Liver (tissue), 9 donors: ENCODE measurements around the gene PROSER3. TPM values are rescaled to one million over a fixed set of nuclear protein-coding genes. Genes with fewer than 3 reads are reported as not detected.

Experiments
- DNase-seq: peaks from one replicate; pipeline ENCODE4 v3.0.0-alpha.2; 2017; ENCODE audit warnings: low spot score
- H3K27ac ChIP-seq, 2 donors: one replicate each; pipeline ENCODE4 v1.7.0; 2013; ENCODE audit warnings: inconsistent platforms in 2 of 2, low read length in 2 of 2, control low read depth in 1 of 2, low read depth in 1 of 2, mild to moderate bottlenecking in 1 of 2
- H3K27me3 ChIP-seq, 4 donors: one replicate each; pipeline versions ENCODE4 v1.6.1 to v1.7.0; 2013; ENCODE audit warnings: low read length in 3 of 4, inconsistent platforms in 1 of 4, mild to moderate bottlenecking in 1 of 4, moderate library complexity in 1 of 4; ENCODE audit not compliant: control insufficient read depth in 4 of 4, insufficient read depth in 4 of 4
- H3K36me3 ChIP-seq, 4 donors: one replicate each; pipeline versions ENCODE4 v1.6.1 to v1.7.0; 2013; ENCODE audit warnings: low read length in 3 of 4, mild to moderate bottlenecking in 3 of 4, low read depth in 1 of 4, moderate library complexity in 1 of 4; ENCODE audit not compliant: control insufficient read depth in 4 of 4, insufficient read depth in 3 of 4
- H3K4me1 ChIP-seq, 4 donors: one replicate each; pipeline versions ENCODE4 v1.6.1 to v1.7.0; 2013; ENCODE audit warnings: low read length in 3 of 4, mild to moderate bottlenecking in 3 of 4, moderate library complexity in 1 of 4; ENCODE audit not compliant: control insufficient read depth in 4 of 4, insufficient read depth in 4 of 4
- H3K4me3 ChIP-seq, 3 donors: one replicate each; pipeline versions ENCODE4 v1.6.1 to v1.7.0; 2013; ENCODE audit warnings: low read length in 3 of 3, control low read depth in 1 of 3, low read depth in 1 of 3, mild to moderate bottlenecking in 1 of 3
- H3K9ac ChIP-seq, 2 donors: one replicate each; pipeline ENCODE4 v1.7.0; 2013; ENCODE audit warnings: low read length in 2 of 2, mild to moderate bottlenecking in 2 of 2, moderate library complexity in 2 of 2, control low read depth in 1 of 2, low read depth in 1 of 2
- H3K9me3 ChIP-seq, 4 donors: one replicate each; pipeline versions ENCODE4 v1.6.1 to v1.7.0; 2013; ENCODE audit warnings: low read length in 3 of 4; ENCODE audit not compliant: control insufficient read depth in 4 of 4
- ATF3 ChIP-seq: IDR thresholded peaks from 2 replicates; pipeline ENCODE4 v1.6.1; 2016; ENCODE audit warnings: antibody characterized with exemption
- CTCF ChIP-seq: fragments of 150-350 bp; IDR thresholded peaks from 2 replicates; pipeline ENCODE4 v1.5.1; 2017; ENCODE audit warnings: improper control_type of control experiment, low read depth, low read length; ENCODE audit not compliant: missing input control
- FOXA1 ChIP-seq: IDR thresholded peaks from 2 replicates; pipeline ENCODE4 v1.6.1; 2016; ENCODE audit warnings: antibody characterized with exemption
- FOXA2 ChIP-seq: IDR thresholded peaks from 2 replicates; pipeline ENCODE4 v1.6.1; 2016; ENCODE audit warnings: antibody characterized with exemption
- GABPA ChIP-seq, 2 donors: IDR thresholded peaks in 1 of 2; conservative IDR thresholded peaks in 1 of 2; 2 replicates each; pipeline ENCODE4 v1.6.1; 2016; ENCODE audit warnings: antibody characterized with exemption in 2 of 2, mild to moderate bottlenecking in 1 of 2, moderate library complexity in 1 of 2
- HNF4A ChIP-seq, 2 donors: conservative IDR thresholded peaks; 2 replicates each; pipeline ENCODE4 v1.6.1; 2016; ENCODE audit warnings: antibody characterized with exemption in 2 of 2, mild to moderate bottlenecking in 2 of 2
- HNF4G ChIP-seq: IDR thresholded peaks from 2 replicates; pipeline ENCODE4 v1.6.1; 2016; ENCODE audit warnings: antibody characterized with exemption
- JUND ChIP-seq, 2 donors: IDR thresholded peaks; 2 replicates each; pipeline ENCODE4 v1.6.1; 2016; ENCODE audit warnings: antibody characterized with exemption in 2 of 2
- NR2F2 ChIP-seq: IDR thresholded peaks from 2 replicates; pipeline ENCODE4 v1.6.1; 2016; ENCODE audit warnings: antibody characterized with exemption
- RAD21 ChIP-seq, 2 donors: IDR thresholded peaks; 2 replicates each; pipeline ENCODE4 v1.6.1; 2016; ENCODE audit warnings: antibody characterized with exemption in 2 of 2, mild to moderate bottlenecking in 2 of 2
- REST ChIP-seq: IDR thresholded peaks from 2 replicates; pipeline ENCODE4 v1.6.1; 2016; ENCODE audit warnings: antibody characterized with exemption, mild to moderate bottlenecking
- RXRA ChIP-seq, 2 donors: IDR thresholded peaks; 2 replicates each; pipeline ENCODE4 v1.6.1; 2017 to 2018; ENCODE audit warnings: antibody characterized with exemption in 2 of 2, mild to moderate bottlenecking in 1 of 2
- SP1 ChIP-seq: IDR thresholded peaks from 2 replicates; pipeline ENCODE4 v1.6.1; 2018; ENCODE audit warnings: antibody characterized with exemption, mild to moderate bottlenecking
- TAF1 ChIP-seq: conservative IDR thresholded peaks from 2 replicates; pipeline ENCODE4 v1.6.1; 2016; ENCODE audit warnings: antibody characterized with exemption, mild to moderate bottlenecking
- YY1 ChIP-seq: IDR thresholded peaks from 2 replicates; pipeline ENCODE4 v1.6.1; 2016; ENCODE audit warnings: antibody characterized with exemption, mild to moderate bottlenecking
- ZBTB33 ChIP-seq: IDR thresholded peaks from 2 replicates; pipeline ENCODE4 v1.6.1; 2016; ENCODE audit warnings: antibody characterized with exemption
- WGBS: extraction: QIAGEN DNeasy Blood & Tissue Kit; methylation state at CpG from one replicate; pipeline ENCODE4 v1.1.7; 2013; 5-methylcytosine and 5-hydroxymethylcytosine counted together
- polyA plus RNA-seq, 2 donors: library from polyadenylated mRNA; stranded (reverse) in 1 of 2; unstranded in 1 of 2; fragments of 200-250 nt in 1 of 2; fragments of >200 nt in 1 of 2; fragmentation: Nextera tagmentation in 1 of 2; extraction: Ambion mirVana in 1 of 2; gene quantifications; one replicate each; pipeline versions ENCODE4 v1.2.1 to v1.2.3, GENCODE V29; 2013 to 2015
- total RNA-seq, 2 donors: library from RNA; depleted of rRNA; stranded (reverse); fragments of >200 nt; gene quantifications; one replicate each; pipeline ENCODE4 v1.2.3, GENCODE V29; 2014
- TF ChIP-seq, protein P1 (sequence below): IDR thresholded peaks from 2 replicates; pipeline ENCODE4 v1.6.1; 2016; ENCODE audit warnings: antibody characterized with exemption
- donor health status: healthy.
- donor health status: healthy.
- donor health status: healthy.
- donor health status: healthy.
- donor health status: healthy.

Gene PROSER3
- total and polyA plus RNA-seq, 4 donors = 2.1 to 4.5 (median 2.7) TPM

DNA sequence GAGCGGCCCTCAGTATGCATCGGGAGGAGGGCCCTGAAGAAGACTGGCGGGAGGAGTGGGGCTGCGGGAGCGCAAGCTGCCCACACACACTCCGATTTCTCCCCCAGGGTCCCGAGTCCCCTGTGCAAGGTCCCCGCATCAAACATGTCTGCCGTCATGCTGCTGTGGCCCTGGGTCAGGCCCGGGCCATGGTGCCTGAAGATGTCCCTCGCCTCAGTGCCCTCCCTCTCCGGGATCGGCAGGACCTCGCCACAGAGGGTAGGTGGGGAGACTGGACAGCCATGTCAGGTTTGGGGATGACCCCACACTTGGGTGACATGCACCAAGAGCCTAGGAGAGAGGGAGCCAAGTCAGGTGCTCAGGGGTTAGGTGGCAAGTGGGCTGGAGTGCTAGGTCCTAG, 35.5 kb upstream of the PROSER3 start:
- DNase-seq = no peak
- 98% methylated on average over 14 of the region's 14 CpGs for WGBS
- Histone ChIP-seq H3K4me1 (peaks cover 7 to 20% (median 17%) of the 10 kb centered on the region in 4 donors), H3K9me3 (no peaks in the 10 kb centered on the region), H3K36me3 (peaks cover 45 to 63% (median 51%) of the 10 kb centered on the region in 4 donors), H3K27me3 (no peaks in the 10 kb centered on the region), H3K9ac (no peak overlapping the region), H3K4me3 (no peak overlapping the region), H3K27ac (no peak overlapping the region)
- TF ChIP-seq ATF3 (no peak), CTCF (no peak), REST (no peak), JUND (IDR thresholded peaks at IDR 0.05) (no peak), NR2F2 (no peak), RAD21 (IDR thresholded peaks at IDR 0.05) (no peak), YY1 (no peak), HNF4G (no peak), HNF4A (conservative IDR thresholded peaks at IDR 0.05) (no peak), TAF1 (no peak), FOXA2 (no peak), FOXA1 (no peak), RXRA (IDR thresholded peaks at IDR 0.05) (no peak), SP1 (no peak), GABPA (IDR thresholded peaks at IDR 0.05 in 1 of 2, conservative IDR thresholded peaks at IDR 0.05 in 1 of 2) (no peak), ZBTB33 (no peak)
- TF ChIP-seq, protein P1, sequence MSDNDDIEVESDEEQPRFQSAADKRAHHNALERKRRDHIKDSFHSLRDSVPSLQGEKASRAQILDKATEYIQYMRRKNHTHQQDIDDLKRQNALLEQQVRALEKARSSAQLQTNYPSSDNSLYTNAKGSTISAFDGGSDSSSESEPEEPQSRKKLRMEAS = no peak

- Histone ChIP-seq H3K27me3 (no peaks in the 10 kb centered on the region), H3K9ac (no peak overlapping the region), H3K4me3 (no peak overlapping the region), H3K9me3 (no peaks in the 10 kb centered on the region), H3K27ac (no peak overlapping the region), H3K4me1 (peaks cover 7 to 20% (median 17%) of the 10 kb centered on the region in 4 donors), H3K36me3 (peaks cover 49 to 67% (median 55%) of the 10 kb centered on the region in 4 donors)
- DNase-seq = no peak
- WGBS = 96% methylated on average over 16 of the region's 16 CpGs
- TF ChIP-seq ZBTB33 (no peak), REST (no peak), ATF3 (no peak), FOXA2 (no peak), SP1 (no peak), NR2F2 (no peak), FOXA1 (no peak), GABPA (IDR thresholded peaks at IDR 0.05 in 1 of 2, conservative IDR thresholded peaks at IDR 0.05 in 1 of 2) (no peak), TAF1 (no peak)
- TF ChIP-seq, protein P1 = no peak
These were observed 35.1 kb upstream of the PROSER3 start for GRCh38 chr19:35722897-35723296.
